Measurements from ENCODE around the gene CAMKK1.
A peak's percentile ranks its signal among the peaks of the same experiment; 100 is the strongest.

CAMKK1 gene

DNA sequence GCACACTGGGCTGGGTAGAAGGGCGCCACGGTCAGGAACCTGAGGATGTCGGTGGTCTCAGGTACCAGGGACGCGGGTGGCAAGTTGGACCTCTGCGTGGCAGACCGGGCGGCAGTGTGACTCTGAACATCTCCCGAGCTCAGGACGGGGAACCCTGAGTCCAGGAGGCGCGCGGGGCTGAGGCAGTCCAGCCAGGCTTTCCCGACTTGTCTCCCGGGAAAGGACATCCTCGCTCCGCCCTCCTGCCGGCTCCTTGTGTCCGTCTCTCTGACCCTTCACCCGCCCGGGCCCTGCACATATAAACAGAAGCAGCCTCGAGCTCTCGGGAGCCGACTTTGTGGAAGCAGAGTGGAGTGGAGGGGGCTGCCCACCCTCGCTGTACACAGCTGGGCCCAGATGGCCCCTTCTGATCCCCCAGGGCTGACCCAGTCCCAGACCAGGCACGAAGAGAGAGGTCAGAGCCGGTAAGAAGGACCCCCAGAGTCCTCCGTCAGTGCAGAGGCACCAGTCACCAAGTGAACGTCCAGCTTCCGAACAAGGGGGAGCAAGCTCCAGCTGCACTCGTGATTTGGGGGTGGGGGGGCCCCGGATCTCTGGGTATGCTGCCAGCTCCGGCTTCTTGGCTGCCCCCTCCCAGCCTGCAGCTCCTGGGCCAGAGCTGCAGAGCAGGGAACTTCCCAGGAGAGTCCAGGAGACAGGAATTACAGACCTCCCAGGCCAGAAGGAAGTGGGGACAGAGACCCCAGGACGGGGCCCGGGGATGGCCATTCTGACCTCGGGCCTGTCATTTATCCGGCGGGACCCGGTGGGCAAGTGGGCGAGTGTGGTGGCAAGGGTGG, 31.9 kb upstream of the CAMKK1 start:
- Mint-ChIP-seq H3K27ac (peak overlapping the region; percentile 1 to 84), H3K36me3 (ENCODE audit: insufficient read depth) (peaks cover 34% of the 10 kb centered on the region), H3K4me3 (no peak overlapping the region), H3K4me1 (ENCODE audit: low read depth in 2 of 2) (peaks cover 6 to 14% of the 10 kb centered on the region in 2 donors), H3K9me3 (no peaks in the 10 kb centered on the region), H3K27me3 (no peaks in the 10 kb centered on the region)
- ATAC-seq (replicated peaks) (no peak), DNase-seq (no peak)

DNA sequence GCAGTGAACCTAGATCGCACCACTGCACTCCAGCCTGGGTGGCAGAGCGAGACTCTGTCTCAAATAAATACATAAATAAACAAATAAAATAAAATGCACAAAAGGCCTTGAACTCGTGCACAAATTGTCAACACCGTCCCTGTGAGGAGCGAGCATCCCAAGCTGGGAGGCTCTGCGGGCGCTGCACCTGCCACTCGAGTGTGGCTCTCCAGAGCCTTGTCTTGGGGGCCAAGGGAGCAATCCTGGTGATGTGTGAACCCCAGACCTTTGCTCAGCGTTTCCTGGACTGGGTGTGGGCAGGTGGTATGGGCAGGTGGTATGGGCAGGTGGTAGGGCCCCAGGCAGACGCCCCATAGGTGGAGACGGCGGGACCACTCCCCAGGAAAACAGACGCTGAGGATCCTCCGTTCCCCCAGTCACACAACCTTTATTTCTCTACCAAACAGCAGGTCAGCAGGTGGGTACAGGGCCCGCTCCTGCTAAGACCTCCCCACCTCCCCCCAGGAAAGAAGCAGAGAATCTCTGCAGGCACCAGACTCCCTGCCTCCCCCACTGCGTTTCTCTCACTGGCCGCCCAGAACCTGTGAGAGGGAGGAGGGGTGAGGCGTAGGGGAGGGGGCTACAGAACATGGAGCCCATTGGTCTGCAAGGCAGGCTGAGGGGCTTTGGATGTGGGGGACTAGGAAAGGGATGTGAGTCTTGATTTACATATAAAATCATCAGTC, 30.8 kb upstream of the CAMKK1 start:
- no peak overlapping the region for H3K4me3 Mint-ChIP-seq
- peaks cover 6 to 14% of the 10 kb centered on the region in 2 donors for H3K4me1 Mint-ChIP-seq (ENCODE audit: low read depth in 2 of 2)
- H3K27ac Mint-ChIP-seq, result peak overlapping the region in 1 of 2 donors; percentile 84
- no peaks in the 10 kb centered on the region for H3K27me3 Mint-ChIP-seq
- DNase-seq (no peak), ATAC-seq (replicated peaks) (no peak)
- H3K9me3 Mint-ChIP-seq, result no peaks in the 10 kb centered on the region
- peaks cover 27% of the 10 kb centered on the region for H3K36me3 Mint-ChIP-seq (ENCODE audit: insufficient read depth)

GRCh38 chr17:3922765-3923164, 29.9 kb upstream of the CAMKK1 start:
- Mint-ChIP-seq H3K9me3 (no peaks in the 10 kb centered on the region), H3K36me3 (ENCODE audit: insufficient read depth) (peaks cover 27% of the 10 kb centered on the region), H3K4me3 (no peak overlapping the region), H3K27me3 (no peaks in the 10 kb centered on the region), H3K4me1 (ENCODE audit: low read depth in 2 of 2) (peaks cover 6 to 13% of the 10 kb centered on the region in 2 donors), H3K27ac (peak overlapping the region; percentile 20 to 84)
- no peak for ATAC-seq (replicated peaks)
- no peak for DNase-seq

GRCh38 chr17:3921502-3922319, 28.9 kb upstream of the CAMKK1 start:
- ATAC-seq (replicated peaks) (no peak), DNase-seq (no peak)
- Mint-ChIP-seq H3K27me3 (no peaks in the 10 kb centered on the region), H3K27ac (peak overlapping the region in 1 of 2 donors; percentile 84), H3K36me3 (ENCODE audit: insufficient read depth) (peaks cover 24% of the 10 kb centered on the region), H3K9me3 (no peaks in the 10 kb centered on the region), H3K4me1 (ENCODE audit: low read depth in 2 of 2) (peaks cover 7 to 17% of the 10 kb centered on the region in 2 donors), H3K4me3 (no peak overlapping the region)

GRCh38 chr17:3921006-3921405, 28.2 kb upstream of the CAMKK1 start:
- peaks cover 23% of the 10 kb centered on the region for H3K36me3 Mint-ChIP-seq (ENCODE audit: insufficient read depth)
- no peak for DNase-seq
- no peaks in the 10 kb centered on the region for H3K9me3 Mint-ChIP-seq
- H3K4me1 Mint-ChIP-seq (ENCODE audit: low read depth in 2 of 2), result peaks cover 9 to 22% of the 10 kb centered on the region in 2 donors
- H3K27ac Mint-ChIP-seq, result peak overlapping the region in 1 of 2 donors; percentile 80
- H3K4me3 Mint-ChIP-seq, result no peak overlapping the region
- no peaks in the 10 kb centered on the region for H3K27me3 Mint-ChIP-seq
- ATAC-seq (replicated peaks), result no peak

GRCh38 chr17:3919123-3919624, 26.3 kb upstream of the CAMKK1 start:
- H3K27me3 Mint-ChIP-seq, result no peaks in the 10 kb centered on the region
- ATAC-seq (replicated peaks) (no peak), DNase-seq (no peak)
- peaks cover 17% of the 10 kb centered on the region for H3K36me3 Mint-ChIP-seq (ENCODE audit: insufficient read depth)
- H3K4me1 Mint-ChIP-seq (ENCODE audit: low read depth in 2 of 2), result peaks cover 18 to 25% of the 10 kb centered on the region in 2 donors
- H3K4me3 Mint-ChIP-seq, result no peak overlapping the region
- H3K9me3 Mint-ChIP-seq, result no peaks in the 10 kb centered on the region
- H3K27ac Mint-ChIP-seq, result peak overlapping the region; percentile 60 to 63

DNA sequence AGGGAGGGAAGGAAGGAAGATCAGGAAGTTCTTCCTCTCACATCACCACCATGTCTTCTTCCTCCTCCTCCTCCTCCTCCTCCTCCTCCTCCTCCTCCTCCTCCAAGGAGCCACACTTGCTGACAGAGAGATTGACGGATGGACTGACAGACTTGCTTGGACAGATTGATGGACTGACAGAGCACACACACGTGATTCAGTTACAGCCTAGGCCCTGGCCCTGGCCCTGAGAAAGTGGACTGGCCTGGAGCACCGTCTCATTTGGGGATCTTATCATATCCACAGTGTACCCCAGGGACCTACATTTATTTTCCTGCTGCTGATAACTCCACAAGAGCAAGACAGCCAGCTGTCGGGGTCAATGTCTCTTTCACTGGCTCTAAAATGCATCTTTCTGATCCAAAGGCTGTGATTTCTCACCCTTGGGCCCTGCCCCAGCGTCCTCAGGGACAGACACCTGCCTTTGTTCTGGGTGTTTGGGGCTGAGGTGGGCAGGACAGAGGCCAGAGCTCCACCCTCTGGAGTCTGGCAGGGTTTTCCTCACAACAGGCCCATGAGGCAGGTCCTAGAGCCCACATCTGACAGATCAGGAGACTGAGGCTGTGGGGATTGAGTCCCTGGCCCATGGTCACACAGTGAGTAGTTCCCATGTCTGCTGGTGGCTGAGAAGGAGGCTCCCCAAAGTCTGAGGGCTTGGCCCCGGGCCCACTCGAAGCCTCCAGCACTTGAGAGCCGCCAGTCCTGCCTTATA, 25.7 kb upstream of the CAMKK1 start:
- ATAC-seq (replicated peaks) (no peak), DNase-seq (no peak)
- peaks cover 15% of the 10 kb centered on the region for H3K36me3 Mint-ChIP-seq (ENCODE audit: insufficient read depth)
- peak overlapping the region; percentile 63 to 84 for H3K27ac Mint-ChIP-seq
- no peaks in the 10 kb centered on the region for H3K9me3 Mint-ChIP-seq
- peaks cover 25 to 31% of the 10 kb centered on the region in 2 donors for H3K4me1 Mint-ChIP-seq (ENCODE audit: low read depth in 2 of 2)
- no peaks in the 10 kb centered on the region for H3K27me3 Mint-ChIP-seq
- H3K4me3 Mint-ChIP-seq, result peak overlapping the region in 1 of 2 donors; percentile 27

DNA sequence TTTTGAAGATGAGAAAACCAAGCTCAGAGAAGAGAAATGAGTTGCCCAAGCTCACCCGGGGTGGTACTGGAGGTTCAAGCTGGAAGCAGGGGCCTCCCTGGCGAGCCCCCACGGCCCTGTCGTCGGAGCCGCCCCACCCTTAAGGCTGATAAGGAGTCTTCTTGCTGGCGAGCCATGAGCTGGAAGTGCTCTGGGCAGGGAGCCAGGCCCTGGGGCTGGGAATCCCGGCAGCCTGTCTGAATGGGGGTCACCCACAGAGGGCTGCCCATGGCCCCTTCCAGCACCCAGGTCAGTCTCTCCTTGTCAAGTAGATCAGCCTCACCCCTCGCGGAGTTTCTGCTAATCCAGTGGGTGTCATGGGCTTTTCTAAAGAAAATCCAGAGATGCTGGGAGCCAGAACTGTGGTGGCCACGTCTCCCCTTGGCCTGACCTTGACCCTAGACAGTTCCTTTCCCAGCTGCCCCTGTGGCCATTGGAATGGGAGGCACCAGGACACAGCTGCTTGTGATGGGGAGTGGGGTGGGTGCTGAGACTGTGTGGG, 24.6 kb upstream of the CAMKK1 start:
- Mint-ChIP-seq H3K4me3 (peak overlapping the region; percentile 72 to 78), H3K4me1 (ENCODE audit: low read depth in 2 of 2) (peaks cover 25 to 26% of the 10 kb centered on the region in 2 donors), H3K27ac (peak overlapping the region; percentile 86 to 88), H3K9me3 (no peaks in the 10 kb centered on the region), H3K27me3 (no peaks in the 10 kb centered on the region), H3K36me3 (ENCODE audit: insufficient read depth) (peaks cover 10% of the 10 kb centered on the region)
- ATAC-seq (replicated peaks) (no peak), DNase-seq (no peak)

GRCh38 chr17:3916825-3917224, 24.0 kb upstream of the CAMKK1 start:
- Mint-ChIP-seq H3K4me1 (ENCODE audit: low read depth in 2 of 2) (peaks cover 26 to 27% of the 10 kb centered on the region in 2 donors), H3K36me3 (ENCODE audit: insufficient read depth) (peaks cover 10% of the 10 kb centered on the region), H3K27ac (peak overlapping the region; percentile 86 to 88), H3K4me3 (peak overlapping the region; percentile 72 to 78), H3K9me3 (no peaks in the 10 kb centered on the region), H3K27me3 (no peaks in the 10 kb centered on the region)
- ATAC-seq (replicated peaks) (no peak), DNase-seq (no peak)

GRCh38 chr17:3915995-3916696, 23.3 kb upstream of the CAMKK1 start, which contains the start of gene P2RX1:
P2RX1 (minus strand) TSS chr17:3916465; CDS start chr17:3916225, 240 bp downstream.
- Mint-ChIP-seq H3K9me3 (no peaks in the 10 kb centered on the region), H3K36me3 (ENCODE audit: insufficient read depth) (peaks cover 10% of the 10 kb centered on the region), H3K4me3 (peak within 1 kb of the TSS; percentile 72 to 78), H3K27me3 (no peaks in the 10 kb centered on the region), H3K4me1 (ENCODE audit: low read depth in 2 of 2) (peaks cover 31 to 32% of the 10 kb centered on the region in 2 donors), H3K27ac (peak within 1 kb of the TSS; percentile 86 to 88)
- DNase-seq (peak in 2 of 3 experiments; percentile 23 to 33), ATAC-seq (replicated peaks) (peak; percentile 62)

- H3K27me3 Mint-ChIP-seq, result no peaks in the 10 kb centered on the region
- DNase-seq, result no peak
- H3K36me3 Mint-ChIP-seq (ENCODE audit: insufficient read depth), result peaks cover 6% of the 10 kb centered on the region
- peaks cover 32 to 34% of the 10 kb centered on the region in 2 donors for H3K4me1 Mint-ChIP-seq (ENCODE audit: low read depth in 2 of 2)
- no peak for ATAC-seq (replicated peaks)
- no peaks in the 10 kb centered on the region for H3K9me3 Mint-ChIP-seq
- peak overlapping the region; percentile 86 to 88 for H3K27ac Mint-ChIP-seq
- peak overlapping the region; percentile 72 to 78 for H3K4me3 Mint-ChIP-seq
Measured at GRCh38 chr17:3915581-3915994, 22.7 kb upstream of the CAMKK1 start.

DNA sequence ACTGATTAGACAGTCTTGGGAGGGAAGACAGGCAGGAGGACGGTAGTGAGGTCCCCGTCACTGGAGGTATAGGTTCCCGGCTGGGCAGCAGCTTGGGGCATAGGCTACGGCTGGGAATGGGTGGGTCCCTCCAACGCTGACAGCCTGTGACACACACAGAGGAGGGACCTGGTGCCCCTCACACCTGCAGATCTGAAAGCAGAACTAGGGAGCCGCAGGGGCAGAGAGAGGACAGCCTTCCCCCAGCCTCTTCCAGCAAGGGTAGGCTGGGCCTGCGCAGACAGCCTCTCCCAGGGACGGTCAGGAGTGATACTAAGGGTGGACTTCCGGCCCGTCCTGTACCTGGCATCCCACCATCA, 21.4 kb upstream of the CAMKK1 start:
- ATAC-seq (replicated peaks), result no peak
- Mint-ChIP-seq H3K9me3 (no peaks in the 10 kb centered on the region), H3K27ac (peak overlapping the region; percentile 69 to 88), H3K36me3 (ENCODE audit: insufficient read depth) (peaks cover 6% of the 10 kb centered on the region), H3K27me3 (no peaks in the 10 kb centered on the region), H3K4me3 (peak overlapping the region in 1 of 2 donors; percentile 25), H3K4me1 (ENCODE audit: low read depth in 2 of 2) (peaks cover 32 to 34% of the 10 kb centered on the region in 2 donors)
- no peak for DNase-seq

Measured in effector memory CD8-positive, alpha-beta T cell (primary cell).